H1 (cell line): ENCODE data around the gene DAO. TPM values are rescaled to one million over a fixed set of nuclear protein-coding genes. Genes with fewer than 3 reads are reported as not detected.

Experiments
- CTCF ChIA-PET: fragments of 300-600 bp; sonication (Branson Sonifier 250); formaldehyde crosslinking; loops from one replicate; lab custom pipeline; 2021; ENCODE audit not compliant: partially characterized antibody; lab: Charles Lee
- POLR2A ChIA-PET: fragments of 300-600 bp; sonication (Branson Sonifier 250); formaldehyde crosslinking; loops from one replicate; lab custom pipeline; 2021; ENCODE audit warnings: inconsistent platforms; ENCODE audit not compliant: partially characterized antibody; lab: Charles Lee
- DNase-seq, 2 experiments: peaks; one replicate each; pipeline versions ENCODE4 v3.0.0 to v3.0.0-alpha.2; 2010 to 2022; ENCODE audit warnings: low spot score in 2 of 2, low read depth in 1 of 2, mixed read lengths in 1 of 2
- FAIRE-seq: peaks from 2 replicates; lab custom pipeline; 2011; peaks lifted over from hg19 to GRCh38; lab: Jason Lieb, UNC
- H2AFZ ChIP-seq: 2 replicates; pipeline ENCODE4 v1.8.1; 2012; ENCODE audit warnings: low read length, inconsistent platforms
- H2AK5ac ChIP-seq: 2 replicates; pipeline ENCODE4 v1.6.1; 2013; ENCODE audit warnings: low read depth, low read length
- H2BK120ac ChIP-seq: replicated peaks from 2 replicates; pipeline ENCODE3; 2013; ENCODE audit warnings: low read depth, low read length, inconsistent platforms
- H2BK12ac ChIP-seq: 2 replicates; pipeline ENCODE4 v1.6.1; 2013; ENCODE audit warnings: low read depth, low read length
- H2BK15ac ChIP-seq: 2 replicates; pipeline ENCODE4 v1.6.1; 2013; ENCODE audit warnings: low read length
- H2BK20ac ChIP-seq: 2 replicates; pipeline ENCODE4 v1.6.1; 2013; ENCODE audit warnings: low read length
- H2BK5ac ChIP-seq: 2 replicates; pipeline ENCODE4 v1.6.1; 2013; ENCODE audit warnings: low read depth, low read length
- H3K14ac ChIP-seq: 2 replicates; pipeline ENCODE4 v1.6.1; 2013; ENCODE audit warnings: inconsistent platforms; ENCODE audit not compliant: insufficient read length
- H3K18ac ChIP-seq: 2 replicates; pipeline ENCODE4 v1.6.1; 2013; ENCODE audit warnings: low read length; ENCODE audit errors: extremely low read depth
- H3K23ac ChIP-seq: 2 replicates; pipeline ENCODE4 v1.6.1; 2013; ENCODE audit warnings: inconsistent platforms; ENCODE audit not compliant: insufficient read length
- H3K23me2 ChIP-seq: 2 replicates; pipeline ENCODE4 v1.6.1; 2013; ENCODE audit warnings: low read depth, low read length
- H3K27ac ChIP-seq: 2 replicates; pipeline ENCODE4 v1.6.1; 2011; ENCODE audit warnings: low read depth, low read length, inconsistent platforms
- H3K27me3 ChIP-seq, 4 experiments: replicated peaks in 1 of 4; 1 replicate in 1 of 4; 2 replicates in 3 of 4; pipeline versions ENCODE4 v1.6.1 to v1.8.1; 2011 to 2013; ENCODE audit warnings: low read length in 3 of 4, mild to moderate bottlenecking in 3 of 4, inconsistent platforms in 2 of 4, mixed read lengths in 2 of 4, moderate library complexity in 1 of 4; ENCODE audit not compliant: control insufficient read depth in 3 of 4, insufficient read depth in 3 of 4; ENCODE audit errors: extremely low read depth in 1 of 4
- H3K36me3 ChIP-seq, 4 experiments: 2 replicates each; pipeline versions ENCODE4 v1.6.1 to v1.8.1; 2011 to 2013; ENCODE audit warnings: mild to moderate bottlenecking in 4 of 4, low read length in 3 of 4, moderate library complexity in 2 of 4, control low read depth in 1 of 4, inconsistent platforms in 1 of 4; ENCODE audit not compliant: insufficient read depth in 4 of 4, control insufficient read depth in 2 of 4
- H3K4ac ChIP-seq: replicated peaks from 2 replicates; pipeline ENCODE3; 2013; ENCODE audit warnings: low read length, low read depth, mixed read lengths, inconsistent platforms; ENCODE audit not compliant: insufficient read length
- H3K4me1 ChIP-seq, 4 experiments: replicated peaks in 1 of 4; 1 replicate in 1 of 4; 2 replicates in 3 of 4; pipeline versions ENCODE4 v1.6.1 to v1.8.1; 2011 to 2013; ENCODE audit warnings: low read length in 3 of 4, inconsistent platforms in 2 of 4, mixed read lengths in 1 of 4; ENCODE audit not compliant: insufficient read depth in 4 of 4, control insufficient read depth in 3 of 4
- H3K4me2 ChIP-seq, 2 experiments: 2 replicates each; pipeline versions ENCODE4 v1.6.1 to v1.8.1; 2011 to 2013; ENCODE audit warnings: low read depth in 2 of 2, low read length in 2 of 2, control low read depth in 1 of 2, inconsistent platforms in 1 of 2, mild to moderate bottlenecking in 1 of 2; ENCODE audit not compliant: insufficient read depth in 1 of 2
- H3K4me3 ChIP-seq, 4 experiments: fragments of 200-600, 300-600 bp in 1 of 4; sonication (generic), shearing (Covaris generic), sonication (Bioruptor Twin) in 1 of 4; 2 replicates each; pipeline versions ENCODE4 v1.5.1 to v1.8.1; 2011 to 2016; ENCODE audit warnings: low read length in 4 of 4, low read depth in 3 of 4, control low read depth in 2 of 4, inconsistent platforms in 2 of 4, mild to moderate bottlenecking in 2 of 4, mixed read lengths in 1 of 4, moderate library complexity in 1 of 4; ENCODE audit not compliant: insufficient read depth in 2 of 4; ENCODE audit errors: extremely low read depth in 1 of 4
- H3K56ac ChIP-seq: replicated peaks from 2 replicates; pipeline ENCODE3; 2013; ENCODE audit warnings: low read depth, mild to moderate bottlenecking, mixed read lengths, low read length, inconsistent platforms; ENCODE audit not compliant: insufficient read length
- H3K79me1 ChIP-seq: 2 replicates; pipeline ENCODE4 v1.6.1; 2013; ENCODE audit warnings: low read depth, low read length, control low read depth
- H3K79me2 ChIP-seq, 2 experiments: 2 replicates each; pipeline versions ENCODE4 v1.6.1 to v1.8.1; 2012 to 2013; ENCODE audit warnings: low read length in 2 of 2, mild to moderate bottlenecking in 2 of 2, inconsistent platforms in 1 of 2; ENCODE audit not compliant: insufficient read depth in 2 of 2, control insufficient read depth in 1 of 2
- H3K9ac ChIP-seq, 4 experiments: replicated peaks in 1 of 4; 1 replicate in 1 of 4; 2 replicates in 3 of 4; pipeline versions ENCODE4 v1.6.1 to v1.8.1; 2011 to 2013; ENCODE audit warnings: low read depth in 3 of 4, low read length in 3 of 4, control low read depth in 2 of 4, mild to moderate bottlenecking in 2 of 4, moderate library complexity in 2 of 4, inconsistent platforms in 1 of 4; ENCODE audit errors: extremely low read depth in 1 of 4
- H3K9me3 ChIP-seq, 2 experiments: 2 replicates each; pipeline versions ENCODE4 v1.6.1 to v1.8.1; 2012 to 2013; ENCODE audit warnings: mild to moderate bottlenecking in 2 of 2, moderate library complexity in 2 of 2, control low read depth in 1 of 2, inconsistent platforms in 1 of 2, low read depth in 1 of 2, low read length in 1 of 2, mixed read lengths in 1 of 2; ENCODE audit not compliant: insufficient read depth in 2 of 2
- H4K20me1 ChIP-seq, 2 experiments: replicated peaks in 1 of 2; 2 replicates each; pipeline versions ENCODE3 to v1.8.1; 2011 to 2013; ENCODE audit warnings: inconsistent platforms in 2 of 2, low read length in 2 of 2, mild to moderate bottlenecking in 1 of 2; ENCODE audit not compliant: insufficient read depth in 2 of 2, control insufficient read depth in 1 of 2
- H4K5ac ChIP-seq: 2 replicates; pipeline ENCODE4 v1.6.1; 2013; ENCODE audit warnings: low read length, low read depth, mixed read lengths, inconsistent platforms; ENCODE audit not compliant: insufficient read length
- H4K8ac ChIP-seq: 2 replicates; pipeline ENCODE4 v1.8.0; 2013; ENCODE audit warnings: mild to moderate bottlenecking, moderate library complexity, low read length, inconsistent platforms; ENCODE audit not compliant: insufficient read depth; ENCODE audit errors: extremely low read depth
- H4K91ac ChIP-seq: replicated peaks from 2 replicates; pipeline ENCODE3; 2013; ENCODE audit warnings: low read length, mixed read lengths, inconsistent platforms; ENCODE audit not compliant: insufficient read length
- BRCA1 ChIP-seq: IDR thresholded peaks from 2 replicates; pipeline ENCODE4 v1.6.1; 2012; ENCODE audit warnings: low read depth, low read length, improper control_type of control experiment
- CBX5 ChIP-seq: fragments of 300-800, 300-1000 bp; sonication (generic); IDR thresholded peaks from 2 replicates; pipeline ENCODE4 v1.7.1; 2016; ENCODE audit warnings: antibody characterized with exemption, low read length, low read depth
- CBX8 ChIP-seq: fragments of 300-800, 300-1000 bp; sonication (generic); IDR thresholded peaks from 2 replicates; pipeline ENCODE4 v1.7.1; 2016; ENCODE audit warnings: low read depth, low read length, borderline replicate concordance
- CHD1 ChIP-seq: IDR thresholded peaks from 2 replicates; pipeline ENCODE4 v1.6.1; 2012; ENCODE audit warnings: low read depth, low read length, improper control_type of control experiment
- CHD2 ChIP-seq: IDR thresholded peaks from 2 replicates; pipeline ENCODE4 v1.6.1; 2012; ENCODE audit warnings: low read length, improper control_type of control experiment
- CREB1 ChIP-seq: IDR thresholded peaks from 2 replicates; pipeline ENCODE4 v1.6.1; 2012; ENCODE audit warnings: inconsistent platforms
- JUND ChIP-seq: IDR thresholded peaks from 2 replicates; pipeline ENCODE4 v1.6.1; 2011; ENCODE audit warnings: mild to moderate bottlenecking, improper control_type of control experiment, low read length
- MAFK ChIP-seq: IDR thresholded peaks from 2 replicates; pipeline ENCODE4 v1.6.1; 2012; ENCODE audit warnings: low read depth, mild to moderate bottlenecking, improper control_type of control experiment, low read length
- RBBP5 ChIP-seq: IDR thresholded peaks from 2 replicates; pipeline ENCODE4 v1.7.1; 2012; ENCODE audit warnings: low read depth, mild to moderate bottlenecking, inconsistent platforms, low read length, moderate library complexity, borderline replicate concordance
- TCF12 ChIP-seq: IDR thresholded peaks from 2 replicates; pipeline ENCODE4 v1.6.1; 2011; ENCODE audit warnings: low read depth, mild to moderate bottlenecking, low read length
- WGBS, 2 experiments: shearing (Covaris generic) in 1 of 2; methylation state at CpG; one replicate each; pipeline versions ENCODE4 v1.1.6 to v1.1.7; 2013 to 2015; ENCODE audit warnings: low lambda C conversion rate in 2 of 2, mixed read lengths in 2 of 2, inconsistent platforms in 1 of 2, low coverage in 1 of 2, missing lambda C conversion rate in 1 of 2; ENCODE audit not compliant: insufficient replicate concordance in 2 of 2, insufficient coverage in 1 of 2, insufficient read length in 1 of 2; ENCODE audit errors: extremely low coverage in 1 of 2, missing lambda C conversion rate in 1 of 2; 5-methylcytosine and 5-hydroxymethylcytosine counted together
- polyA plus RNA-seq, 7 experiments: library from polyadenylated mRNA; depleted of rRNA in 3 of 7; stranded (reverse) in 5 of 7; unstranded in 2 of 7; fragments of >200 nt in 5 of 7; fragments of 200-250 nt in 2 of 7; gene quantifications; 1 replicate in 5 of 7; 2 replicates in 1 of 7; 4 replicates in 1 of 7; pipeline versions ENCODE4 v1.2.1 to v1.2.3, GENCODE V29; 2011 to 2013; ENCODE audit warnings: missing spikeins in 2 of 7, mixed read lengths in 2 of 7
- total RNA-seq: library from RNA; stranded (reverse); fragmentation: NEBNext Ultra II Directional; extraction: Animal tissue kit (Norgen Biotek cat#: 25700); gene quantifications from 2 replicates; pipeline ENCODE4 v1.2.1, GENCODE V29; 2021
- TF ChIP-seq, protein P1 (sequence below): IDR thresholded peaks from 2 replicates; pipeline ENCODE4 v1.6.1; 2011; ENCODE audit warnings: low read depth, mild to moderate bottlenecking, low read length; ENCODE audit not compliant: insufficient read depth

Gene DAO
- total and polyA plus RNA-seq, 2 of the 8 experiments (the other 6 are each of a cell fraction or from before 2014, with no cell fraction given), result not detected

DNA sequence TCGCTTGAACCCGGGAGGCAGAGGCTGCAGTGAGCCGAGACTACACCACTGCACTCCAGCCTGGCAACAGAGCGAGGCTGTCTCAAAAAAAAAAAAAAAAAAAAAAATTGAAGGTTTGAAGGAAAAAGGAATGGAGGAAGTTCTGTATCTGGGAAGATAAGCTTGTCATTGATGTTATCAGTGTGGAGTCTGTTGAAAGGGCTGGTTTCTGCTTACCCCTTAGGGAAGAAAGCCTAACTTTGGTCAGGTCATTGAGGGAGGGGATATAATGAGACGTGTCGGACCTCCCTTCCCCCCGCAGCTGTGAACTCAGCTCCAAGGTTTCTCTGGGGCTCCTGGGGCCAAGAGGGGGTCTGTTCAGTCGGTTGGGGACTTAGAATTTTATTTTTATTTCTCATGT is 16.4 kb downstream of the DAO start:
- H3K18ac ChIP-seq, result no peak overlapping the region
- DNase-seq (no peak), FAIRE-seq (no peak)
- no peak overlapping the region for H2AK5ac ChIP-seq
- ChIA-PET CTCF (interaction anchor here (0.6 to 1.3 kb wide), 4 partner anchors 10 to 678 kb away, joined by 3 to 5 read pairs (median 4); no protein-coding TSS in a partner anchor), POLR2A (no interaction called here)
- H3K36me3 ChIP-seq, result no peaks in the 10 kb centered on the region
- no peak overlapping the region for H3K56ac ChIP-seq
- no peak overlapping the region for H3K4me3 ChIP-seq
- no peaks in the 10 kb centered on the region for H3K4me1 ChIP-seq
- no peak overlapping the region for H3K4ac ChIP-seq
- no peak overlapping the region for H3K23ac ChIP-seq
- no peak overlapping the region for H3K4me2 ChIP-seq
- no peak overlapping the region for H2BK120ac ChIP-seq
- TF ChIP-seq MAFK (no peak), CBX5 (no peak), TCF12 (no peak), JUND (no peak), RBBP5 (no peak), CREB1 (no peak), CHD2 (no peak), CHD1 (no peak), BRCA1 (no peak), CBX8 (no peak)
- TF ChIP-seq, protein P1, sequence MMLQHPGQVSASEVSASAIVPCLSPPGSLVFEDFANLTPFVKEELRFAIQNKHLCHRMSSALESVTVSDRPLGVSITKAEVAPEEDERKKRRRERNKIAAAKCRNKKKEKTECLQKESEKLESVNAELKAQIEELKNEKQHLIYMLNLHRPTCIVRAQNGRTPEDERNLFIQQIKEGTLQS, result no peak
- H3K27me3 ChIP-seq, result no peaks in the 10 kb centered on the region
- no peaks in the 10 kb centered on the region for H3K79me1 ChIP-seq
- no peak overlapping the region for H4K8ac ChIP-seq
- H3K9me3 ChIP-seq, result no peaks in the 10 kb centered on the region; a peak in 1 of 4 replicates
- H2BK12ac ChIP-seq, result no peak overlapping the region
- no peak overlapping the region for H4K91ac ChIP-seq
- peaks cover 0 to 6% of the 10 kb centered on the region in 2 experiments for H4K20me1 ChIP-seq
- no peaks in the 10 kb centered on the region for H3K79me2 ChIP-seq
- H3K9ac ChIP-seq, result no peak overlapping the region
- no peak overlapping the region for H2BK5ac ChIP-seq
- no peak overlapping the region for H4K5ac ChIP-seq
- no peak overlapping the region for H2BK20ac ChIP-seq
- H3K27ac ChIP-seq, result no peak overlapping the region
- 80% methylated on average over 5 of the region's 8 CpGs; no CpG with 5 or more reads in 1 of the 2 experiments for WGBS, 2 experiments
- H2AFZ ChIP-seq, result no peak overlapping the region
- H3K23me2 ChIP-seq, result peaks cover 9% of the 10 kb centered on the region
- H3K14ac ChIP-seq, result no peak overlapping the region
- no peak overlapping the region for H2BK15ac ChIP-seq
